SK-N-SH treated with all-trans-retinoic acid at 6 μM for 48 hours (cell line): ENCODE results near the gene PARP15.

Experiments
- ATAC-seq: fragments of 200-7000 bp; cut with Tn5 transposase; 3 replicates; pipeline ENCODE4 v1.9.1; 2020; ENCODE audit warnings: mild to moderate bottlenecking, moderate library complexity
- ARNTL ChIP-seq: fragments of 450-650 bp; formaldehyde crosslinking; IDR thresholded peaks from 2 replicates; pipeline ENCODE4 v1.5.0; 2020; ENCODE audit warnings: low read depth, mild to moderate bottlenecking, moderate library complexity, borderline replicate concordance
- BACH2 ChIP-seq: fragments of 250-450 bp; sonication (Bioruptor Pico); IDR thresholded peaks from 2 replicates; pipeline ENCODE4 v1.9.0; 2021; ENCODE audit warnings: mild to moderate bottlenecking, borderline replicate concordance
- CSDC2 ChIP-seq: fragments of 250-450 bp; sonication (Bioruptor Pico); IDR thresholded peaks from 2 replicates; pipeline ENCODE4 v1.5.0; 2020; ENCODE audit warnings: mild to moderate bottlenecking, moderate library complexity
- ESRRG ChIP-seq: fragments of 250-450 bp; sonication (Bioruptor Pico); IDR thresholded peaks from 2 replicates; pipeline ENCODE4 v1.6.1; 2021; ENCODE audit warnings: mild to moderate bottlenecking
- GLIS3 ChIP-seq: fragments of 250-450 bp; sonication (Bioruptor Pico); IDR thresholded peaks from 2 replicates; pipeline ENCODE4 v1.5.0; 2020; ENCODE audit warnings: mild to moderate bottlenecking, moderate library complexity
- ISL1 ChIP-seq: fragments of 250-450 bp; sonication (Bioruptor Pico); IDR thresholded peaks from 2 replicates; pipeline ENCODE4 v2.1.2; 2022; ENCODE audit warnings: mild to moderate bottlenecking, moderate library complexity
- OSR1 ChIP-seq: fragments of 250-450 bp; sonication (Bioruptor Pico); IDR thresholded peaks from 2 replicates; pipeline ENCODE4 v1.8.0; 2022; ENCODE audit warnings: moderate library complexity, mild to moderate bottlenecking, inconsistent platforms
- PPARA ChIP-seq: fragments of 250-450 bp; sonication (Bioruptor Pico); IDR thresholded peaks from 2 replicates; pipeline ENCODE4 v1.5.0; 2020; ENCODE audit warnings: mild to moderate bottlenecking, borderline replicate concordance
- RARB ChIP-seq: fragments of 250-450 bp; sonication (Bioruptor Pico); IDR thresholded peaks from 2 replicates; pipeline ENCODE4 v1.8.0; 2021; ENCODE audit warnings: mild to moderate bottlenecking, moderate library complexity
- SNAI2 ChIP-seq: fragments of 250-450 bp; sonication (Bioruptor Pico); IDR thresholded peaks from 2 replicates; pipeline ENCODE4 v1.5.0; 2020; ENCODE audit warnings: mild to moderate bottlenecking, moderate library complexity
- TCF4 ChIP-seq: fragments of 250-450 bp; sonication (Bioruptor Pico); IDR thresholded peaks from 2 replicates; pipeline ENCODE4 v1.8.0; 2021; ENCODE audit warnings: mild to moderate bottlenecking, moderate library complexity, borderline replicate concordance
- TOX ChIP-seq: fragments of 250-450 bp; sonication (Bioruptor Pico); IDR thresholded peaks from 2 replicates; pipeline ENCODE4 v1.8.0; 2021; ENCODE audit warnings: mild to moderate bottlenecking, moderate library complexity, borderline replicate concordance
- TSHZ2 ChIP-seq: fragments of 250-450 bp; sonication (Bioruptor Pico); IDR thresholded peaks from 2 replicates; pipeline ENCODE4 v1.5.0; 2020; ENCODE audit warnings: mild to moderate bottlenecking, moderate library complexity
- ZC3H10 ChIP-seq: fragments of 250-450 bp; sonication (Bioruptor Pico); IDR thresholded peaks from 2 replicates; pipeline ENCODE4 v1.5.1; 2021; ENCODE audit warnings: mild to moderate bottlenecking, moderate library complexity
- ZFP3 ChIP-seq: fragments of 250-450 bp; sonication (Bioruptor Pico); IDR thresholded peaks from 2 replicates; pipeline ENCODE4 v1.5.0; 2020; ENCODE audit warnings: mild to moderate bottlenecking, moderate library complexity
- ZFP30 ChIP-seq: fragments of 450-650 bp; formaldehyde crosslinking; IDR thresholded peaks from 2 replicates; pipeline ENCODE4 v1.5.0; 2022; ENCODE audit warnings: mild to moderate bottlenecking, moderate library complexity
- ZNF565 ChIP-seq: fragments of 450-650 bp; formaldehyde crosslinking; conservative IDR thresholded peaks from 2 replicates; pipeline ENCODE4 v1.5.0; 2020; ENCODE audit warnings: low read depth, mild to moderate bottlenecking, moderate library complexity
- ZNF70 ChIP-seq: fragments of 450-650 bp; formaldehyde crosslinking; IDR thresholded peaks from 2 replicates; pipeline ENCODE4 v1.5.0; 2020; ENCODE audit warnings: mild to moderate bottlenecking, moderate library complexity
- ZNF8 ChIP-seq: fragments of 450-650 bp; formaldehyde crosslinking; IDR thresholded peaks from 2 replicates; pipeline ENCODE4 v1.5.0; 2020; ENCODE audit warnings: mild to moderate bottlenecking, moderate library complexity
- TF ChIP-seq, protein P1 (sequence below): fragments of 250-450 bp; sonication (Bioruptor Pico); IDR thresholded peaks from 2 replicates; pipeline ENCODE4 v1.8.0; 2020; ENCODE audit warnings: mild to moderate bottlenecking, moderate library complexity, borderline replicate concordance
- TF ChIP-seq, protein P2 (sequence below): fragments of 250-450 bp; sonication (Bioruptor Pico); IDR thresholded peaks from 2 replicates; pipeline ENCODE4 v1.5.1; 2021; ENCODE audit warnings: mild to moderate bottlenecking, moderate library complexity
- TF ChIP-seq, protein P3 (sequence below): fragments of 250-450 bp; sonication (Bioruptor Pico); IDR thresholded peaks from 2 replicates; pipeline ENCODE4 v1.5.1; 2020; ENCODE audit warnings: low read depth, mild to moderate bottlenecking, moderate library complexity

The PARP15 gene

GRCh38 chr3:122581622-122582021 lies 4.2 kb downstream of the PARP15 start (continued):
- TF ChIP-seq, protein P1, sequence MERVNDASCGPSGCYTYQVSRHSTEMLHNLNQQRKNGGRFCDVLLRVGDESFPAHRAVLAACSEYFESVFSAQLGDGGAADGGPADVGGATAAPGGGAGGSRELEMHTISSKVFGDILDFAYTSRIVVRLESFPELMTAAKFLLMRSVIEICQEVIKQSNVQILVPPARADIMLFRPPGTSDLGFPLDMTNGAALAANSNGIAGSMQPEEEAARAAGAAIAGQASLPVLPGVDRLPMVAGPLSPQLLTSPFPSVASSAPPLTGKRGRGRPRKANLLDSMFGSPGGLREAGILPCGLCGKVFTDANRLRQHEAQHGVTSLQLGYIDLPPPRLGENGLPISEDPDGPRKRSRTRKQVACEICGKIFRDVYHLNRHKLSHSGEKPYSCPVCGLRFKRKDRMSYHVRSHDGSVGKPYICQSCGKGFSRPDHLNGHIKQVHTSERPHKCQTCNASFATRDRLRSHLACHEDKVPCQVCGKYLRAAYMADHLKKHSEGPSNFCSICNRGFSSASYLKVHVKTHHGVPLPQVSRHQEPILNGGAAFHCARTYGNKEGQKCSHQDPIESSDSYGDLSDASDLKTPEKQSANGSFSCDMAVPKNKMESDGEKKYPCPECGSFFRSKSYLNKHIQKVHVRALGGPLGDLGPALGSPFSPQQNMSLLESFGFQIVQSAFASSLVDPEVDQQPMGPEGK (CRISPR knock-in tag), result no peak
- TF ChIP-seq ARNTL (CRISPR knock-in tag), result no peak
- no peak for TF ChIP-seq TOX (CRISPR knock-in tag)
- TF ChIP-seq SNAI2, result no peak
- TF ChIP-seq ISL1 (CRISPR knock-in tag), result no peak
- TF ChIP-seq, all 23 proteins: peak for 0

DNA sequence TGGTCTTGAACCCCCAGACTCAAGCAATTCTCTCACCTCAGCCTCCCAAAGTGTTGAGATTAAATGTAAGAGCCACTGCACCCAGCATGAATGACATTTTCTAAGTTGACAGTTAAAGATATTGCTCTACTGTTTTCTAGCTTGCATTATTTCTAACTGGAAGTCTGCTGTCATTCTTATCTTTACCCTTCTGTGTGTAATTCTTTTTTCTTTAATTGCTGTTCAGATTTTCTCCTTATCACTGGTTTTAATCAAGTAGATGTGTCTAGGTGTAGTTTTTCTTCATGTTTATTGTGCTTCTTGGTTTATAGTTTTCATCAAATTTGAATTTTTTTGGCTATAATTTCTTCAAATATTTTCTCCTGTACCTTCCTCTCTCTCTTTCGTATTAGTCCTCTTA lies 4.9 kb downstream of the PARP15 start:
- TF ChIP-seq ZC3H10 (CRISPR knock-in tag), result no peak
- TF ChIP-seq, protein P2, sequence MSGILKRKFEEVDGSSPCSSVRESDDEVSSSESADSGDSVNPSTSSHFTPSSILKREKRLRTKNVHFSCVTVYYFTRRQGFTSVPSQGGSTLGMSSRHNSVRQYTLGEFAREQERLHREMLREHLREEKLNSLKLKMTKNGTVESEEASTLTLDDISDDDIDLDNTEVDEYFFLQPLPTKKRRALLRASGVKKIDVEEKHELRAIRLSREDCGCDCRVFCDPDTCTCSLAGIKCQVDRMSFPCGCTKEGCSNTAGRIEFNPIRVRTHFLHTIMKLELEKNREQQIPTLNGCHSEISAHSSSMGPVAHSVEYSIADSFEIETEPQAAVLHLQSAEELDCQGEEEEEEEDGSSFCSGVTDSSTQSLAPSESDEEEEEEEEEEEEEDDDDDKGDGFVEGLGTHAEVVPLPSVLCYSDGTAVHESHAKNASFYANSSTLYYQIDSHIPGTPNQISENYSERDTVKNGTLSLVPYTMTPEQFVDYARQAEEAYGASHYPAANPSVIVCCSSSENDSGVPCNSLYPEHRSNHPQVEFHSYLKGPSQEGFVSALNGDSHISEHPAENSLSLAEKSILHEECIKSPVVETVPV (CRISPR knock-in tag), result no peak
- TF ChIP-seq CSDC2, result no peak
- TF ChIP-seq, protein P3, sequence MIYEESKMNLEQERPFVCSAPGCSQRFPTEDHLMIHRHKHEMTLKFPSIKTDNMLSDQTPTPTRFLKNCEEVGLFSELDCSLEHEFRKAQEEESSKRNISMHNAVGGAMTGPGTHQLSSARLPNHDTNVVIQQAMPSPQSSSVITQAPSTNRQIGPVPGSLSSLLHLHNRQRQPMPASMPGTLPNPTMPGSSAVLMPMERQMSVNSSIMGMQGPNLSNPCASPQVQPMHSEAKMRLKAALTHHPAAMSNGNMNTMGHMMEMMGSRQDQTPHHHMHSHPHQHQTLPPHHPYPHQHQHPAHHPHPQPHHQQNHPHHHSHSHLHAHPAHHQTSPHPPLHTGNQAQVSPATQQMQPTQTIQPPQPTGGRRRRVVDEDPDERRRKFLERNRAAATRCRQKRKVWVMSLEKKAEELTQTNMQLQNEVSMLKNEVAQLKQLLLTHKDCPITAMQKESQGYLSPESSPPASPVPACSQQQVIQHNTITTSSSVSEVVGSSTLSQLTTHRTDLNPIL (CRISPR knock-in tag), result no peak
- no peak for TF ChIP-seq TCF4 (CRISPR knock-in tag)
- no peak for TF ChIP-seq ZNF70 (CRISPR knock-in tag)
- TF ChIP-seq BACH2 (CRISPR knock-in tag), result no peak
- TF ChIP-seq ZFP30 (CRISPR knock-in tag), result no peak
- TF ChIP-seq ZNF8 (CRISPR knock-in tag), result no peak
- no peak for TF ChIP-seq TSHZ2 (CRISPR knock-in tag)
- TF ChIP-seq TOX (CRISPR knock-in tag), result no peak
- TF ChIP-seq SNAI2, result no peak
- TF ChIP-seq RARB (CRISPR knock-in tag), result no peak
- no peak for TF ChIP-seq ARNTL (CRISPR knock-in tag)
- TF ChIP-seq ESRRG (CRISPR knock-in tag), result no peak
- TF ChIP-seq ISL1 (CRISPR knock-in tag), result no peak
- no peak for ATAC-seq

- no peak for ATAC-seq
- TF ChIP-seq RARB (CRISPR knock-in tag) (no peak), PPARA (CRISPR knock-in tag) (no peak), ZNF565 (CRISPR knock-in tag) (no peak), SNAI2 (no peak), ZC3H10 (CRISPR knock-in tag) (no peak), ISL1 (CRISPR knock-in tag) (no peak), BACH2 (CRISPR knock-in tag) (no peak), ZFP3 (CRISPR knock-in tag) (no peak), TSHZ2 (CRISPR knock-in tag) (no peak), TOX (CRISPR knock-in tag) (no peak), CSDC2 (no peak), GLIS3 (CRISPR knock-in tag) (no peak), OSR1 (no peak)
- TF ChIP-seq, protein P3 (CRISPR knock-in tag), result no peak
- TF ChIP-seq, protein P2 (CRISPR knock-in tag), result no peak
- TF ChIP-seq, all 23 proteins: peak for 0
Measured at GRCh38 chr3:122586098-122586497, 8.6 kb downstream of the PARP15 start.
